GM13976 (cell line): ENCODE measurements around the gene NALCN.

Experiments
- DNase-seq: peaks from one replicate; pipeline ENCODE4 v3.0.0; 2012; ENCODE audit warnings: low spot score
- in situ Hi-C: fragments of 300-500 bp; cut with MboI; formaldehyde crosslinking; loops from one replicate; pipeline ENCODE4 v1.12.0; 2022; ENCODE audit warnings: low sequenced_read_pairs, mixed read lengths, inconsistent platforms; ENCODE audit not compliant: unreplicated experiment
- TF ChIP-seq, protein P1 (sequence below): IDR thresholded peaks from 2 replicates; pipeline ENCODE4 v1.5.1; 2012; ENCODE audit warnings: borderline replicate concordance, mild to moderate bottlenecking; ENCODE audit not compliant: insufficient read depth; ENCODE audit errors: extremely low read depth, missing control alignments, control extremely low read depth

Gene NALCN

DNA sequence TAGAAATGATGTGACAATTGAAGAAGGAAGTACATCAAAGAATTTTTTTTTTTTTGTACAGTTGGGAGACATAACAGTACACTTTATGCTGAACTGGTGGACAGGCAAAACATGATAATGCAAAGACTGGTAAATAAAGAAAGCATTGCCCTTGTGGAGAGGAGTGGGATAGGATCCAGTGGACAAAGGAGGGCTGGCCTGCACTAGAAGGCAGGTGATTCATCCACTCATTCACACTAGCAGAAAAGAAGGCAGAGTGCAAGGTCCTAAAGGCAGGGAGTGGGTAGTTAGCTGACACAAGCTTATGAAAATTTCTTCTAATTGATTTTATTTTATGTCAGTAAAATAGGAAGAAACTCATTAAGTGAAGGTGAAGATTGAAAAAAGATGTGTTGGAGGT, 17.6 kb upstream of the NALCN start:
- in situ Hi-C loops = no loop called here
- DNase-seq = no peak
- TF ChIP-seq, protein P1, sequence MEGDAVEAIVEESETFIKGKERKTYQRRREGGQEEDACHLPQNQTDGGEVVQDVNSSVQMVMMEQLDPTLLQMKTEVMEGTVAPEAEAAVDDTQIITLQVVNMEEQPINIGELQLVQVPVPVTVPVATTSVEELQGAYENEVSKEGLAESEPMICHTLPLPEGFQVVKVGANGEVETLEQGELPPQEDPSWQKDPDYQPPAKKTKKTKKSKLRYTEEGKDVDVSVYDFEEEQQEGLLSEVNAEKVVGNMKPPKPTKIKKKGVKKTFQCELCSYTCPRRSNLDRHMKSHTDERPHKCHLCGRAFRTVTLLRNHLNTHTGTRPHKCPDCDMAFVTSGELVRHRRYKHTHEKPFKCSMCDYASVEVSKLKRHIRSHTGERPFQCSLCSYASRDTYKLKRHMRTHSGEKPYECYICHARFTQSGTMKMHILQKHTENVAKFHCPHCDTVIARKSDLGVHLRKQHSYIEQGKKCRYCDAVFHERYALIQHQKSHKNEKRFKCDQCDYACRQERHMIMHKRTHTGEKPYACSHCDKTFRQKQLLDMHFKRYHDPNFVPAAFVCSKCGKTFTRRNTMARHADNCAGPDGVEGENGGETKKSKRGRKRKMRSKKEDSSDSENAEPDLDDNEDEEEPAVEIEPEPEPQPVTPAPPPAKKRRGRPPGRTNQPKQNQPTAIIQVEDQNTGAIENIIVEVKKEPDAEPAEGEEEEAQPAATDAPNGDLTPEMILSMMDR = no peak

DNA sequence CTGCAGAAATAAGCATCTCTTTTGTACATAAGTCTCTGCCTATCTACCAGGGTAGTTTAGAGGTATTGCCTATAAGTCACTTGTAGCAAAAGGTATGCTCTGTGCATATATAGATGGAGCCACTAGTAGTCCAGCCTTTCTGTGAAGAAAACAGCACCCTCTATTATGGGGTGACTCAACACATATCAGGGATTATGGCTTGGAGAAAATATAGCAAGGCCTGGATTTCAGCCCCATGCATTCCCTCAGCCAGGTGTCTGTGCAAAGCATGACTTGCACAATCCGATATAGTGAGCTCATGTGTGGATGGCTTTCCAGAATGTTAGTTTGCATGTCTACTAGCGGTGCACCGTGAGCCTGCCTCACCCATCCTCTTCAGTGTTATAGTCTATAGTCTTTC, 13.4 kb upstream of the NALCN start:
- no peak for DNase-seq

DNA sequence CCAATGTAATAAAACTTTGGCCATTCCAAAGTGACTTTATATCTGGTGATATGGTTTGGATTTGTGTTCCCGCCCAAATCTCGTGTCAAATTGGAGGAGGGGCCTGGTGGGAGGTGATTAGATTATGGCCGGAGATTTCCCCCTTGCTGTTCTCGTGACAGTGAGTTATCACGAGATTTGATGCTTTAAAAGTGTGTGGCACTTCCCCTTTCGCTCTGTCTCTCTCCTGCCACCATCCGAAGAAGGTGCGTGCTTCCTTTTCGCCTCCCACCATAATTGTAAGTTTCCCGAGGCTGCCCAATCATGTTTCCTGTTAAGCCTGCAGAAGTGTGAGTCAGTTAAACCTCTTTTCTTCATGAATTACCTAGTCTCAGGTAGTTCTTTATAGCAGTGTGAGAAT, 9.3 kb upstream of the NALCN start:
- in situ Hi-C loops = no loop called here
- TF ChIP-seq, protein P1 = no peak
- no peak for DNase-seq

More for the DNA sequence above, 13.4 kb upstream of the NALCN start:
- TF ChIP-seq, protein P1 = no peak
- in situ Hi-C loops = no loop called here

DNA sequence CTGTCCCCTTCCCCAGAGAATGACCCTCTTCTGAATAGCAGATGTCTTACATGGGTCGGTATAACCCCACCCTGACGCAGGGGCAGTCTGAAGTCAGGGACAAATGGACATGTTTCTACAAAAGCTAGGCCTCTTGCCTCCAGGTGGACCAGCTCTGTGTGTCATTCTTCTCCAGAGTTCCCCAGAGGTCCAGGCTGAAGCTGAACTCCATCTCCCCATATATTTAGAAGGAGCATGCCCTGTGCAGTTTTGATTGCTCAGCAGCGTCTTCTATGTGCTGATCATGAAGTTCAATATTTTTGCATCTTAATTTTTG, 8.8 kb upstream of the NALCN start:
- TF ChIP-seq, protein P1 = no peak
- DNase-seq = no peak
- in situ Hi-C loops = no loop called here

DNA sequence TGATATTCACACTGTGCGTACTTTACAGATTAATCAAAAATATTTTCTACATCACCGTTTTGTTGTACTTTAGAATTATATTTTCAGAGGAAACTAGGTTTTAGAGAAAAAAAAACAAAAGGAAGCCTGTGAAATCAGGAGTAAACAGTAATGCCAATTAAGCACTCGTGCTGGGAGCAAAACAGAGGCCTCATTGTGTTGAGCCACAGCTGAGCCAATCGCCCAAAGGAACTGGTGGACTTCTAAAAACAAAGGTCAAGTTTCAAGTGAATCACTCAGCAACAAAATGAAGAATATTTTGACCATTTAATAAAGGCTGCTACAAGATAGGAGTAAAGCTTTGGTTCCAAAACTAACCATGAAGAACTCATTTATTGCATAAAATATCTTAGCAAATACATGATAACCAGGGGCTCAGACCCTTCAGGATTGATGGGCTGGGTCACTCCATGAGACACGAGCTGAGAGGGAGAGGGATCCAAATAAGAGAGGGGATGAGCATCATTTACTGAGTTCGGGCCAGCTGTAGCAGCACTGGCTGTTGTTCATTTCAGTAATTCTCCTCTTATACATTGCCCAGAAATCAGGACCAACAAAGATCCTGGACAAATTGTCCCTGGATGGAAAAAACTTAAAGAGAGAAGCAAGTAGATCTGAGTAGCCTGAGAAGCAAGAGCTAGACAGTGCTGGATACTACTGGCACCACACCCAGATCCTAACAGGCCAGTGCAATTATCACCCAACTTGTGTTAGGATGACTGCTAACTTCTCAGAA, 8.3 kb upstream of the NALCN start:
- TF ChIP-seq, protein P1 = no peak
- DNase-seq = no peak
- in situ Hi-C loops = no loop called here

DNA sequence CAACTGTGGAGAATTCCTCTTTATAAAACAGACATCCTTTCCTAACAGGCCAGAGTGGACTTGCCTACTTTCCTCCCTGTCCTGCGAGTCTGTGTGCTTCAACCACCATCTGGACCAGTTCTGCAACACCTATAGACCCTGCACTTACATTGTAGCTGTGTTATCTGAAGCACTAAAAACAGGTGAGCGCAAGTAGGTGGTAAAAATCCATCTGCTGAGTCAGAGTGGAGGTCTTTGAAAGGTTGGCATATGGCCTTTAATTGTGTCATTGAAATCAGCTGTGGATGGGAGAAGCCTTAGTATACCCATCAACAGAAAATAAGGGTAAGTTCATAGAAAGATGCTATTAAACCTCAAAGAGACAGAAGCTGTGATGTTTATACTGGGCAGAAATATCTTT, 7.6 kb upstream of the NALCN start:
- DNase-seq = no peak
- in situ Hi-C loops = no loop called here
- TF ChIP-seq, protein P1 = no peak

DNA sequence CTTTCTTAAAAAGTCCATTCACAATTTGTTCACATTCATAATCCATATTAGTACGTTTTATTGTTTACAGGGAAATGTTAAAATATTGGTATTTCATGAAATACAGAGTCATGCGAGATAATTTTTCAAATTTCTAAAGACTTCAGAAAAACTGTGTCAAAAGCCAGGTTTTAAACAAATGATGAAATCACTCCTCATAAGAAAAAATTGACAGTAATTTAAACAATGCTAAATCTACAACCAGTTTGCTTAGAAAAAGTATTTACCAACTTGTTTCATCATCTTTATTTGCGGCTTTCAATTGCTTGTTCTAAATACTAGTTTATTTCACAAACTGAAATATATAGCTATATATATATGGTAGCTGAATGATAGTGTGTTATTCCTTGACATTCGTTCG, 1.2 kb upstream of the NALCN start:
- in situ Hi-C loops = no loop called here
- TF ChIP-seq, protein P1 = no peak
- DNase-seq = no peak
